Left hindlimb (tissue), 1 donor: Measurements from ENCODE around the gene DENND2C.
"Not testable (repeated sequence)": the region's sequence is repeated elsewhere in the genome, so short reads cannot be mapped to it uniquely, and the experiment has no call there.

Experiments used
- DNase-seq: peaks from one replicate; pipeline ENCODE4 v3.0.0-alpha.2; 2018

The DENND2C gene

GRCh38 chr1:114597949-114598348, 71.9 kb downstream of the DENND2C start:
- no peak for DNase-seq

GRCh38 chr1:114595602-114596001, 74.2 kb downstream of the DENND2C start:
- DNase-seq: no peak

GRCh38 chr1:114594046-114594445, 75.8 kb downstream of the DENND2C start:
- DNase-seq: no peak

GRCh38 chr1:114589122-114589521, 80.7 kb downstream of the DENND2C start:
- no peak for DNase-seq

- DNase-seq: no peak
Observed at GRCh38 chr1:114588196-114588689, 81.6 kb downstream of the DENND2C start.

- DNase-seq: no peak
Observed at GRCh38 chr1:114587203-114587991, 82.5 kb downstream of the DENND2C start.

GRCh38 chr1:114586513-114587047, 83.3 kb downstream of the DENND2C start:
- DNase-seq: no peak

GRCh38 chr1:114585231-114585630, 84.6 kb downstream of the DENND2C start:
- DNase-seq: no peak

- DNase-seq: peak; percentile 98
Observed at GRCh38 chr1:114581335-114582287, 88.2 kb downstream of the DENND2C start, which contains the start of gene BCAS2. Gene BCAS2, minus strand, starts transcription at chr1:114581615. Its CDS starts 24 bp downstream, at chr1:114581591.

GRCh38 chr1:114574365-114574764, 95.5 kb downstream of the DENND2C start:
- no peak for DNase-seq

GRCh38 chr1:114564141-114564540, 105.7 kb downstream of the DENND2C start:
- DNase-seq: no peak

GRCh38 chr1:114562978-114563510, 106.8 kb downstream of the DENND2C start:
- not testable (repeated sequence) for DNase-seq

GRCh38 chr1:114561333-114561732, 108.5 kb downstream of the DENND2C start:
- DNase-seq: no peak

GRCh38 chr1:114559356-114559755, 110.5 kb downstream of the DENND2C start:
- no peak for DNase-seq

GRCh38 chr1:114558544-114558943, 111.3 kb downstream of the DENND2C start:
- no peak for DNase-seq

GRCh38 chr1:114554577-114554976, 115.3 kb downstream of the DENND2C start:
- DNase-seq: no peak

GRCh38 chr1:114552106-114552639, 117.7 kb downstream of the DENND2C start:
- no peak for DNase-seq

- no peak for DNase-seq
Observed at GRCh38 chr1:114551400-114551799, 118.4 kb downstream of the DENND2C start.

- DNase-seq: no peak
Observed at GRCh38 chr1:114550336-114550735, 119.5 kb downstream of the DENND2C start.

GRCh38 chr1:114549137-114549536, 120.7 kb downstream of the DENND2C start:
- DNase-seq: no peak

- no peak for DNase-seq
Observed at GRCh38 chr1:114547076-114547475, 122.8 kb downstream of the DENND2C start.

GRCh38 chr1:114545796-114546195, 124.1 kb downstream of the DENND2C start:
- DNase-seq: no peak

GRCh38 chr1:114545315-114545714, 124.5 kb downstream of the DENND2C start:
- DNase-seq: no peak
